ENCODE results near the gene PLD2. TPM values are rescaled to one million over a fixed set of nuclear protein-coding genes. Genes with fewer than 3 reads are reported as not detected.
A peak's percentile ranks its signal among the peaks of the same experiment; 100 is the strongest.

The PLD2 gene
- polyA plus RNA-seq, 3 donors: 3.5 to 122 (median 4.0) TPM

DNA sequence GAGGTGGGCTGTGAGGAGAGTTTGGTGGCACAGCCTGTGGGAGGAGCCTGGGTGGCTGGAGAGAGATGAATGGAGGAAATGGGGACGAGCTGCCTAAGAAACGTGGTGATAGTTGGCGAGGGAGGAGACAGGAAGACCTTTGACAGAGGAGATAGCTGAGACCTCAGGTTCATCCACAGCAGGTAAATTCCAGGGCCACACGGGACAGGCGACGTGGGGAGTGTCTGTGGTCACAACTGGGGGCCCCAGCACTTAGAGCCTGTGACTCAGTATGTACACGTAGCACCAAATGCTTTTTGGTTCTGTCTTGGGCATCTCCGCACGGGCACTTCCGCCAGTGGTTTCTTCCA, 33.9 kb downstream of the PLD2 start:
- Histone ChIP-seq H3K9me3 (replicated peaks in 1 of 2; ENCODE audit: control insufficient read depth in 1 of 2, insufficient read depth in 1 of 2, low read length in 2 of 2) (no peaks in the 10 kb centered on the region), H3K4me1 (ENCODE audit: control insufficient read depth in 1 of 2, insufficient read depth in 2 of 2, low read length in 2 of 2) (peaks cover 43 to 57% of the 10 kb centered on the region in 2 donors), H2AFZ (ENCODE audit: insufficient read depth, low read depth, low read length, poor library complexity, severe bottlenecking) (no peak overlapping the region), H3K36me3 (replicated peaks in 1 of 2; ENCODE audit: control insufficient read depth in 1 of 2, insufficient read depth in 2 of 2, low read length in 2 of 2) (peaks cover 10 to 31% of the 10 kb centered on the region in 2 donors), H3K27me3 (ENCODE audit: control insufficient read depth in 2 of 2, insufficient read depth in 2 of 2, low read length in 2 of 2) (no peaks in the 10 kb centered on the region), H3K4me2 (replicated peaks; ENCODE audit: extremely low read depth, low read length, poor library complexity, severe bottlenecking) (no peak overlapping the region), H3K4me3 (replicated peaks in 1 of 3; ENCODE audit: low read depth in 2 of 3, low read length in 3 of 3) (no peak overlapping the region), H3K79me2 (ENCODE audit: insufficient read depth, low read length) (peaks cover 75% of the 10 kb centered on the region), H3K27ac (ENCODE audit: low read depth in 1 of 2, low read length in 2 of 2) (no peak overlapping the region), H4K20me1 (ENCODE audit: insufficient read depth, low read length) (peaks cover 1% of the 10 kb centered on the region), H3K9ac (ENCODE audit: insufficient read depth, low read length, poor library complexity, severe bottlenecking) (no peak overlapping the region)
- Mint-ChIP-seq H3K27me3 (ENCODE audit: low read depth in 3 of 3) (peaks cover 0 to 3% (median 2%) of the 10 kb centered on the region in 3 donors), H3K36me3 (peaks cover 52% of the 10 kb centered on the region in 2 donors), H3K9me3 (no peaks in the 10 kb centered on the region), H3K4me3 (no peak overlapping the region), H3K27ac (peak overlapping the region in 4 of 7 donors; percentile 20 to 87 (median 69)), H3K4me1 (peaks cover 69% of the 10 kb centered on the region)
- intact Hi-C loops (cut with micrococcal nuclease): loop anchor here in 1 of 2 donors (10.0 kb wide), 1 partner anchor 46 kb away; the partner anchor contains the start of gene PSMB6
- TF ChIP-seq, protein P1, sequence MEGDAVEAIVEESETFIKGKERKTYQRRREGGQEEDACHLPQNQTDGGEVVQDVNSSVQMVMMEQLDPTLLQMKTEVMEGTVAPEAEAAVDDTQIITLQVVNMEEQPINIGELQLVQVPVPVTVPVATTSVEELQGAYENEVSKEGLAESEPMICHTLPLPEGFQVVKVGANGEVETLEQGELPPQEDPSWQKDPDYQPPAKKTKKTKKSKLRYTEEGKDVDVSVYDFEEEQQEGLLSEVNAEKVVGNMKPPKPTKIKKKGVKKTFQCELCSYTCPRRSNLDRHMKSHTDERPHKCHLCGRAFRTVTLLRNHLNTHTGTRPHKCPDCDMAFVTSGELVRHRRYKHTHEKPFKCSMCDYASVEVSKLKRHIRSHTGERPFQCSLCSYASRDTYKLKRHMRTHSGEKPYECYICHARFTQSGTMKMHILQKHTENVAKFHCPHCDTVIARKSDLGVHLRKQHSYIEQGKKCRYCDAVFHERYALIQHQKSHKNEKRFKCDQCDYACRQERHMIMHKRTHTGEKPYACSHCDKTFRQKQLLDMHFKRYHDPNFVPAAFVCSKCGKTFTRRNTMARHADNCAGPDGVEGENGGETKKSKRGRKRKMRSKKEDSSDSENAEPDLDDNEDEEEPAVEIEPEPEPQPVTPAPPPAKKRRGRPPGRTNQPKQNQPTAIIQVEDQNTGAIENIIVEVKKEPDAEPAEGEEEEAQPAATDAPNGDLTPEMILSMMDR (IDR thresholded peaks at IDR 0.05): no peak
- WGBS (ENCODE audit: insufficient coverage): 67% methylated on average over 10 of the region's 10 CpGs
- DNase-seq: no peak

DNA sequence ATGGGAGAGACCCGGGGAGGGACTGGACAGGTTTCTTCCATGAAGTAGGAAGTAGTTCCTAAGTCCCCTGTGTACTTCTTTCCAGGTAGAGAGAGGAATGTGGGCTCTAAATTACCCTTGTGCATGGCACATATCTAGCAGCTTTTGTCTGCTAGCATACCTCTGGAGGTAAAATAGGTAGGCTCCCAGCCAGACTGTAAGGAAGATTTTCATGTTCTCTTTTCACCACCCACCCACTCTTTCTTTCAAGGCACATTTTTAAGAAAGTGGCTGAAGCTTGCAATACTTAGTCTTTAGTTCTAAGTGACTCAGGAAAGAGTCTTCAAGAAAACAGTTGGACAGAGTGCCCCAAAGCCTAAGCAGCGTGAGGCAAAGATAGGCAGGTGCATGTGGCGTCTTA, 35.4 kb downstream of the PLD2 start:
- peaks cover 77% of the 10 kb centered on the region for H3K79me2 ChIP-seq (ENCODE audit: insufficient read depth, low read length)
- no peaks in the 10 kb centered on the region for H3K9me3 ChIP-seq (replicated peaks in 1 of 2; ENCODE audit: control insufficient read depth in 1 of 2, insufficient read depth in 1 of 2, low read length in 2 of 2)
- H2AFZ ChIP-seq (ENCODE audit: insufficient read depth, low read depth, low read length, poor library complexity, severe bottlenecking): no peak overlapping the region
- TF ChIP-seq, protein P1 (IDR thresholded peaks at IDR 0.05): no peak
- H3K27ac ChIP-seq (ENCODE audit: low read depth in 1 of 2, low read length in 2 of 2): peak overlapping the region; percentile 93 to 95
- H3K27me3 Mint-ChIP-seq (ENCODE audit: low read depth in 3 of 3): peaks cover 0 to 3% (median 2%) of the 10 kb centered on the region in 3 donors
- peaks cover 54 to 67% of the 10 kb centered on the region in 2 donors for H3K4me1 ChIP-seq (ENCODE audit: control insufficient read depth in 1 of 2, insufficient read depth in 2 of 2, low read length in 2 of 2)
- H3K4me1 Mint-ChIP-seq: peaks cover 77% of the 10 kb centered on the region
- H3K4me2 ChIP-seq (replicated peaks; ENCODE audit: extremely low read depth, low read length, poor library complexity, severe bottlenecking): peak overlapping the region; percentile 65
- no peak for DNase-seq
- 100% methylated on average over 3 of the region's 3 CpGs for WGBS (ENCODE audit: insufficient coverage)
- no peaks in the 10 kb centered on the region for H4K20me1 ChIP-seq (ENCODE audit: insufficient read depth, low read length)
- H3K4me3 ChIP-seq (replicated peaks in 1 of 3; ENCODE audit: low read depth in 2 of 3, low read length in 3 of 3): no peak overlapping the region
- peaks cover 53 to 57% of the 10 kb centered on the region in 2 donors for H3K36me3 Mint-ChIP-seq
- no peaks in the 10 kb centered on the region for H3K9me3 Mint-ChIP-seq
- H3K9ac ChIP-seq (ENCODE audit: insufficient read depth, low read length, poor library complexity, severe bottlenecking): no peak overlapping the region
- peak overlapping the region; percentile 99 to 100 (median 100) for H3K27ac Mint-ChIP-seq
- peaks cover 10 to 26% of the 10 kb centered on the region in 2 donors for H3K36me3 ChIP-seq (replicated peaks in 1 of 2; ENCODE audit: control insufficient read depth in 1 of 2, insufficient read depth in 2 of 2, low read length in 2 of 2)
- peak overlapping the region in 1 of 2 donors; percentile 71 for H3K4me3 Mint-ChIP-seq
- H3K27me3 ChIP-seq (ENCODE audit: control insufficient read depth in 2 of 2, insufficient read depth in 2 of 2, low read length in 2 of 2): no peaks in the 10 kb centered on the region
- intact Hi-C loops (cut with micrococcal nuclease): loop anchor here (1.0 to 10.0 kb wide), 2 partner anchors 8 to 48 kb away; partner anchors contain the start of gene PSMB6 (in 1 of the 2)
